HG02840 (cell line): Measurements from ENCODE around the gene EPB41L4B.
A peak's percentile ranks its signal among the peaks of the same experiment; 100 is the strongest.

Experiments
- ATAC-seq: cut with Tn5 transposase; IDR thresholded peaks from one replicate; pipeline ENCODE4 v1.9.1; 2021; ENCODE audit warnings: mild to moderate bottlenecking, moderate library complexity, moderate number of reproducible peaks; ENCODE audit not compliant: unreplicated experiment, low FRiP score

The EPB41L4B gene

GRCh38 chr9:109321727-109322126, 868 bp upstream of the EPB41L4B start:
- ATAC-seq, result no peak

- peak; percentile 17 for ATAC-seq
These were observed 523 bp downstream of the EPB41L4B start for GRCh38 chr9:109320331-109320741.

- ATAC-seq, result no peak
These were observed 1.1 kb downstream of the EPB41L4B start for GRCh38 chr9:109319626-109320241.

- ATAC-seq, result no peak
These were observed 1.7 kb downstream of the EPB41L4B start for GRCh38 chr9:109319017-109319625.

- no peak for ATAC-seq
These were observed 2.7 kb downstream of the EPB41L4B start for GRCh38 chr9:109317979-109318741.

- ATAC-seq, result no peak
These were observed 3.4 kb downstream of the EPB41L4B start for GRCh38 chr9:109317311-109317978.

- no peak for ATAC-seq
These were observed 4.6 kb downstream of the EPB41L4B start for GRCh38 chr9:109316207-109316640.

GRCh38 chr9:109315480-109316206, 5.2 kb downstream of the EPB41L4B start:
- no peak for ATAC-seq

- no peak for ATAC-seq
These were observed 6.8 kb downstream of the EPB41L4B start for GRCh38 chr9:109314011-109314531.

- ATAC-seq, result no peak
These were observed 7.5 kb downstream of the EPB41L4B start for GRCh38 chr9:109313351-109313750.

- ATAC-seq, result no peak
These were observed 8.1 kb downstream of the EPB41L4B start for GRCh38 chr9:109312783-109313182.

- no peak for ATAC-seq
These were observed 9.1 kb downstream of the EPB41L4B start for GRCh38 chr9:109311731-109312130.

GRCh38 chr9:109311286-109311685, 9.6 kb downstream of the EPB41L4B start:
- ATAC-seq, result no peak

GRCh38 chr9:109310486-109310901, 10.4 kb downstream of the EPB41L4B start:
- no peak for ATAC-seq

GRCh38 chr9:109309282-109309681, 11.6 kb downstream of the EPB41L4B start:
- ATAC-seq, result no peak

GRCh38 chr9:109307380-109308240, 13.2 kb downstream of the EPB41L4B start:
- no peak for ATAC-seq

GRCh38 chr9:109305801-109306200, 15.1 kb downstream of the EPB41L4B start:
- no peak for ATAC-seq

- ATAC-seq, result no peak
These were observed 16.5 kb downstream of the EPB41L4B start for GRCh38 chr9:109304347-109304746.

- ATAC-seq, result no peak
These were observed 17.0 kb downstream of the EPB41L4B start for GRCh38 chr9:109303900-109304299.
